Measurements from ENCODE around the gene PRICKLE1. TPM values are rescaled to one million over a fixed set of nuclear protein-coding genes. Genes with fewer than 3 reads are reported as not detected.

Gene PRICKLE1
- total and polyA plus RNA-seq, 9 of the 15 experiments (the other 6 are each of a cell fraction or from before 2014, with no cell fraction given): 0.22 to 0.85 (median 0.31) TPM

DNA sequence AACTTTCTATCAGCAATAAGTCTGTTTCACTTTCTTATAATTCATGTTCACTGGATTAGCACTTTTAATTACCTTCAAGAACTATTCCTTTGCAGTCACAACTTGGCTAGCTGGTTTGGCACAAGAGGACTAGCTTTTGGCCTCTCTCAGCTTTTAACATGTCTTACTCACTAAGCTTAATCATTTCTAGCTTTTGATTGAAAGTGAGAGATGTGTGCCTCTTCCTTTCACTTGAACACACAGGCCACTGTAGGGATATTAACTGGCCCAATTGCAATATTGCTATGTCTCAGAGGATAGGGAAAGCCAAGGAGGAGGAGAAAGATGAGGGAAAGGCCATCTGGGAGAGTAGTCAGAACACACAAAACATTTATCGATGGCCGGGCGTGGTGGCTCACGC lies 92.7 kb downstream of the PRICKLE1 start (continued):
- TF ChIP-seq NR2F6 (CRISPR knock-in tag; IDR thresholded peaks at IDR 0.05) (no peak), ZC3H8 (IDR thresholded peaks at IDR 0.05) (no peak)
- TF ChIP-seq, protein P1, sequence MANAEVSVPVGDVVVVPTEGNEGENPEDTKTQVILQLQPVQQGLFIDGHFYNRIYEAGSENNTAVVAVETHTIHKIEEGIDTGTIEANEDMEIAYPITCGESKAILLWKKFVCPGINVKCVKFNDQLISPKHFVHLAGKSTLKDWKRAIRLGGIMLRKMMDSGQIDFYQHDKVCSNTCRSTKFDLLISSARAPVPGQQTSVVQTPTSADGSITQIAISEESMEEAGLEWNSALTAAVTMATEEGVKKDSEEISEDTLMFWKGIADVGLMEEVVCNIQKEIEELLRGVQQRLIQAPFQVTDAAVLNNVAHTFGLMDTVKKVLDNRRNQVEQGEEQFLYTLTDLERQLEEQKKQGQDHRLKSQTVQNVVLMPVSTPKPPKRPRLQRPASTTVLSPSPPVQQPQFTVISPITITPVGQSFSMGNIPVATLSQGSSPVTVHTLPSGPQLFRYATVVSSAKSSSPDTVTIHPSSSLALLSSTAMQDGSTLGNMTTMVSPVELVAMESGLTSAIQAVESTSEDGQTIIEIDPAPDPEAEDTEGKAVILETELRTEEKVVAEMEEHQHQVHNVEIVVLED (CRISPR knock-in tag; IDR thresholded peaks at IDR 0.05): no peak

- CTCF ChIA-PET (ENCODE audit: low intra/inter-chr PET ratio): no interaction called here
Measured at GRCh38 chr12:42495244-42495643, 94.3 kb downstream of the PRICKLE1 start.

More at GRCh38 chr12:42495244-42495643, 94.3 kb downstream of the PRICKLE1 start:
- TF ChIP-seq IRF9 (tag; IDR thresholded peaks at IDR 0.05) (no peak), HCFC1 (IDR thresholded peaks at IDR 0.05; ENCODE audit: low read depth, low read length) (no peak), ZNF253 (CRISPR knock-in tag; conservative IDR thresholded peaks at IDR 0.05) (no peak), TAF15 (IDR thresholded peaks at IDR 0.05; ENCODE audit: low read depth, low read length) (no peak), ZKSCAN8 (CRISPR knock-in tag; IDR thresholded peaks at IDR 0.05) (no peak), ZNF184 (CRISPR knock-in tag; IDR thresholded peaks at IDR 0.05) (no peak), ZNF699 (CRISPR knock-in tag; IDR thresholded peaks at IDR 0.05; ENCODE audit: insufficient replicate concordance) (no peak), KHSRP (IDR thresholded peaks at IDR 0.05) (no peak), JUN (IDR thresholded peaks at IDR 0.05; ENCODE audit: borderline replicate concordance, low read depth, low read length) (no peak), JUN (CRISPR knock-in tag; IDR thresholded peaks at IDR 0.05; ENCODE audit: borderline replicate concordance) (no peak)
- TF ChIP-seq, protein P2, sequence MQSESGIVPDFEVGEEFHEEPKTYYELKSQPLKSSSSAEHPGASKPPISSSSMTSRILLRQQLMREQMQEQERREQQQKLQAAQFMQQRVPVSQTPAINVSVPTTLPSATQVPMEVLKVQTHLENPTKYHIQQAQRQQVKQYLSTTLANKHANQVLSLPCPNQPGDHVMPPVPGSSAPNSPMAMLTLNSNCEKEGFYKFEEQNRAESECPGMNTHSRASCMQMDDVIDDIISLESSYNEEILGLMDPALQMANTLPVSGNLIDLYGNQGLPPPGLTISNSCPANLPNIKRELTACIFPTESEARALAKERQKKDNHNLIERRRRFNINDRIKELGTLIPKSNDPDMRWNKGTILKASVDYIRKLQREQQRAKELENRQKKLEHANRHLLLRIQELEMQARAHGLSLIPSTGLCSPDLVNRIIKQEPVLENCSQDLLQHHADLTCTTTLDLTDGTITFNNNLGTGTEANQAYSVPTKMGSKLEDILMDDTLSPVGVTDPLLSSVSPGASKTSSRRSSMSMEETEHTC (IDR thresholded peaks at IDR 0.05): no peak
- no peak overlapping the region for H2AFZ ChIP-seq (ENCODE audit: low read depth, low read length)
- no peak overlapping the region for H3K4me3 ChIP-seq
- H3K36me3 ChIP-seq (ENCODE audit: control insufficient read depth, insufficient read depth, low read length): no peaks in the 10 kb centered on the region
- WGBS (ENCODE audit: insufficient coverage, low coverage, missing lambda C conversion rate): 4% methylated on average over 3 of the region's 4 CpGs
- H3K79me2 ChIP-seq (ENCODE audit: control insufficient read depth, insufficient read depth, low read length): no peaks in the 10 kb centered on the region
- H3K9me3 ChIP-seq (replicated peaks; ENCODE audit: control insufficient read depth, insufficient read depth, low read depth, low read length): no peaks in the 10 kb centered on the region
- no TSS peak for BruUV-seq (replicated peaks)
- POLR2A ChIA-PET: interaction anchor here (1.4 kb wide), 1 partner anchor 25 kb away, joined by 5 read pairs; no protein-coding TSS in a partner anchor
- intact Hi-C loops (cut with micrococcal nuclease): no loop called here
- H3K9ac ChIP-seq (ENCODE audit: insufficient read depth in 1 of 2, low read depth in 2 of 2, low read length in 2 of 2): no peak overlapping the region
- no peaks in the 10 kb centered on the region; a peak in 2 of 5 replicates for H3K27me3 ChIP-seq (ENCODE audit: control insufficient read depth in 2 of 2, insufficient read depth in 2 of 2, low read length in 2 of 2)
- FAIRE-seq (no peak), DNase-seq (ENCODE audit: extremely low read depth in 1 of 4, low spot score in 3 of 4) (no peak), ATAC-seq (no peak)
- no peaks in the 10 kb centered on the region for H3K4me1 ChIP-seq (replicated peaks in 1 of 2; ENCODE audit: control insufficient read depth in 2 of 2, insufficient read depth in 2 of 2, low read length in 2 of 2)
- in situ Hi-C loops (cut with MboI): no loop called here
- H3K9me1 ChIP-seq (ENCODE audit: control insufficient read depth, insufficient read depth, low read length): no peaks in the 10 kb centered on the region
- H4K20me1 ChIP-seq (replicated peaks; ENCODE audit: control insufficient read depth, insufficient read depth, low read length): no peaks in the 10 kb centered on the region
- no peak overlapping the region for H3K4me2 ChIP-seq (ENCODE audit: insufficient read depth, low read length)
- H3K27ac ChIP-seq (ENCODE audit: extremely low read depth, low read depth, low read length): no peak overlapping the region
